Epithelial cell of esophagus (primary cell): ENCODE data around the gene KIRREL2.

Source experiments
- DNase-seq: peaks from one replicate; pipeline ENCODE4 v3.0.0; 2010; ENCODE audit warnings: low read depth
- H3K4me3 ChIP-seq: 2 replicates; pipeline ENCODE4 v1.5.1; 2011; ENCODE audit warnings: mild to moderate bottlenecking, low read length, control low read depth
- CTCF ChIP-seq: IDR thresholded peaks from 2 replicates; pipeline ENCODE4 v1.5.1; 2011; ENCODE audit warnings: low read depth, mild to moderate bottlenecking, low read length, control low read depth, inconsistent platforms; ENCODE audit not compliant: insufficient read depth; ENCODE audit errors: missing control alignments

KIRREL2 gene

GRCh38 chr19:35852029-35852780, 4.5 kb upstream of the KIRREL2 start, which contains the start of gene NPHS1:
NPHS1 (minus strand) TSS chr19:35852504; CDS start chr19:35851837, 667 bp downstream.
- no peak for DNase-seq
- no peak within 1 kb of the TSS for H3K4me3 ChIP-seq
- no peak for TF ChIP-seq CTCF

GRCh38 chr19:35853038-35853756, 3.5 kb upstream of the KIRREL2 start:
- H3K4me3 ChIP-seq, result no peak overlapping the region
- no peak for DNase-seq
- TF ChIP-seq CTCF, result no peak

- no peak for TF ChIP-seq CTCF
- no peak overlapping the region for H3K4me3 ChIP-seq
- DNase-seq, result no peak
Observed at GRCh38 chr19:35858311-35858710, 1.6 kb downstream of the KIRREL2 start.

- H3K4me3 ChIP-seq, result no peak overlapping the region
- TF ChIP-seq CTCF, result no peak
- DNase-seq, result no peak
Observed at GRCh38 chr19:35859414-35859813, 2.7 kb downstream of the KIRREL2 start.

GRCh38 chr19:35860436-35860817, 3.7 kb downstream of the KIRREL2 start:
- no peak for TF ChIP-seq CTCF

GRCh38 chr19:35860818-35861639, 4.3 kb downstream of the KIRREL2 start:
- H3K4me3 ChIP-seq, result no peak overlapping the region
- no peak for DNase-seq
- no peak for TF ChIP-seq CTCF

More at GRCh38 chr19:35860436-35860817, 3.7 kb downstream of the KIRREL2 start:
- H3K4me3 ChIP-seq, result no peak overlapping the region
- no peak for DNase-seq
